Hindlimb muscle (tissue), 1 donor: ENCODE measurements around the gene KCNK7. TPM values are rescaled to one million over a fixed set of nuclear protein-coding genes. Genes with fewer than 3 reads are reported as not detected.

Experiments used
- DNase-seq: peaks from one replicate; pipeline ENCODE4 v3.0.0-alpha.2; 2013
- polyA plus RNA-seq: library from polyadenylated mRNA; unstranded; fragments of 120-200 nt; gene quantifications from one replicate; pipeline ENCODE4 v1.2.1, GENCODE V29; 2013; ENCODE audit not compliant: insufficient read length

Gene KCNK7
- polyA plus RNA-seq, 1 donor = 1.8 TPM

- DNase-seq = no peak
Observed at GRCh38 chr11:65611028-65611757, 15.6 kb upstream of the KCNK7 start.

- DNase-seq = no peak
Observed at GRCh38 chr11:65610404-65610803, 14.8 kb upstream of the KCNK7 start.

DNA sequence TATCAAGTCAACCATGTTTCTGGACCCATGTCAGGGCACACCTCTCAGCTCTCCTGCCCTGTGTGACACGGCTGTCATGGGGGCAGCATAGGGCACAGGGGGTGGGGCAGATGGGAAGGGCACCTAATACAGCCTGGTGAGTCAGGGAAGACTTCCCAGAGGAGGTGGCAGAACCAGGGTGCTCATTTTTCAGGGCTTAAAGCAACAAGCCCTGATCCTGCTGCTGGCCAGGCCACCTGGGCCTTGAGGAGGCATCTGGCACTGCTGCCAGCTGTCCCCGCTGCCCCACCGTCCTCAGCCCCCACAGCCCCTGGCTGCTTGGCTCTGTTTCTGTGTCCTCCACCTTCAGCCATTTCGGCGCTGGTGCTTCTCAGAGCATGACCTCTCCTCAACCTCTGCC is 14.1 kb upstream of the KCNK7 start:
- no peak for DNase-seq

DNA sequence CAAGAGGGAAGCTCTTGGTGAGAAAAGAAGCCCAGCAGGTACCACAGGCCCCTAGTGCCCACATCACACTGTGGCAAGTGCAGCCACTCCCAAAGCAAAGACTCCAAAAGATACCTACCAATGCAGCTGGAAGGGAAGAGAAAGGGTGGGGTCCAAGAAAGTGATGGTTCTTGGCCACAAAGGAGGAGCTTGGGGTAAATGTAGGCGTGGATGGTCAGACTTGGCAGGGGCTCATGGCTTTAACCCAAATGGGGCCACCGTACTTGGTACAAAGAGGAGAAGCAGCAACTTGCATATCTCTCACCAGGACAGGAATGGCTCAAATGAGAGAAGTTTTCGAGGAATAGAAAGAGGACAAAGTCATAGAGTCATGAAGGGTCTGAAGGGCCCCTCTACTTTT is 13.6 kb upstream of the KCNK7 start:
- DNase-seq = no peak

DNA sequence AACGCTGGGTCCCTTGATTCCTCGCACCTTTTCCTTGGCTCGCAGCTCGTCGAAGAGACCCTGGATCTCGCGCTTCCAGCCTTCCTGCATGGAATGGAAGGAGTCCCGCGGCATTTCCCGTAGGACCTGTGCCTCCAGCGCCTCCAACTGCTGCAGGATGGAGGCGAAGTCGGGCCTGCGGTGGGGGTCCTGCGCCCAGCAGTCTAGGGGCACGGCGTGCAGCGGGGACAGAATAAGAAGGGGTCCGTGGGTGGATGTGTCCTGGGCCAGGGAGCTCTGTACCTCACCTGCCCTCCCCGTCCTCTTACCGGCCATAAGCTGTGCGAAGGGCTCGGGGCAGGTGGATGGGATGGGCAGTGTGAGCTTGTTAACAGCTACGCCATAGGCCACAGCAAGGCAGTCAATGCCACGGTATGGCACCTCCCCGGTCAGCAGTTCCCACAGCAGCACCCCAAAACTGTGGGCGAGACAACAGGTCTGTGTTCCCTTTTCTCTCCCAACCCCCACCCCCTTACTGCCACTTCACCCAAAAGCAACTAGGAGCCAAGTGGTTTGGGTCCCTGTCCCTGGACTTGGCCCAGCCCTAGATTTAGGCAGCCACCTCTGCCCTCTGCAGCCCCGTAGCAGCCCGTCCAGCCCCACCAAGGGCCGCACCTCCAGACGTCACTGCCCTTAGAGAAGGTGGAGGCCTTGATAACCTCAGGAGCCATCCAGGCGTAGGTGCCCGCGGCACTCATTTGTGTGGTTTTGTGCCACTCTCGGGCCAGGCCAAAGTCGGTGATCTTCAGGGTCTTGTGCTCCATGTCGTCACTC is 12.2 kb upstream of the KCNK7 start:
- no peak for DNase-seq

GRCh38 chr11:65606876-65607613 is 11.4 kb upstream of the KCNK7 start:
- DNase-seq = peak; percentile 93

GRCh38 chr11:65604258-65604657 is 8.7 kb upstream of the KCNK7 start:
- DNase-seq = no peak

GRCh38 chr11:65599955-65600246 is 4.3 kb upstream of the KCNK7 start:
- DNase-seq = no peak

- DNase-seq = no peak
Observed at GRCh38 chr11:65599216-65599954, 3.8 kb upstream of the KCNK7 start.

- no peak for DNase-seq
Observed at GRCh38 chr11:65598258-65598699, 2.7 kb upstream of the KCNK7 start.

- no peak for DNase-seq
Observed at GRCh38 chr11:65596520-65596919, 920 bp upstream of the KCNK7 start.

DNA sequence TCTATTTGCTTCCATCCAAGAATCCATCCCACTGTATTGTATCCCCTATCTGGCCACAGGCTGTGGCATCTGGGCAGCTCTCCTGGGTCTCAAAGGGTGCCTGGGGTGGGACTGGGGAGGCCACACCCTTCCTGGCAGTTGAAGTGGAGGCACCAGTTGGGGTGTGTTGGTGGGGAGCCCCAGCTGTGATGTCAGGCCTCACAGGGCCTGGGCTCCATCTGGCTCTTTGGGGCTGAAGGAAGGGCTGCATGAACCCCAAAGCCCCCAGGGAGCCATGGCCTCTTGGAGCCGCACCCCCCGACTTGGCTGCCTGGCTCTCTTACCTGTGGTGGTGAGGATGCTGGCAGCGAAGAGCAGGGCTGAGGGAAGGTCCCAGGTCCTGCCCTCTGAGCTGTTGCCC is 469 bp downstream of the KCNK7 start:
- DNase-seq = no peak

GRCh38 chr11:65593518-65594414 is 1.8 kb downstream of the KCNK7 start:
- DNase-seq = no peak

DNA sequence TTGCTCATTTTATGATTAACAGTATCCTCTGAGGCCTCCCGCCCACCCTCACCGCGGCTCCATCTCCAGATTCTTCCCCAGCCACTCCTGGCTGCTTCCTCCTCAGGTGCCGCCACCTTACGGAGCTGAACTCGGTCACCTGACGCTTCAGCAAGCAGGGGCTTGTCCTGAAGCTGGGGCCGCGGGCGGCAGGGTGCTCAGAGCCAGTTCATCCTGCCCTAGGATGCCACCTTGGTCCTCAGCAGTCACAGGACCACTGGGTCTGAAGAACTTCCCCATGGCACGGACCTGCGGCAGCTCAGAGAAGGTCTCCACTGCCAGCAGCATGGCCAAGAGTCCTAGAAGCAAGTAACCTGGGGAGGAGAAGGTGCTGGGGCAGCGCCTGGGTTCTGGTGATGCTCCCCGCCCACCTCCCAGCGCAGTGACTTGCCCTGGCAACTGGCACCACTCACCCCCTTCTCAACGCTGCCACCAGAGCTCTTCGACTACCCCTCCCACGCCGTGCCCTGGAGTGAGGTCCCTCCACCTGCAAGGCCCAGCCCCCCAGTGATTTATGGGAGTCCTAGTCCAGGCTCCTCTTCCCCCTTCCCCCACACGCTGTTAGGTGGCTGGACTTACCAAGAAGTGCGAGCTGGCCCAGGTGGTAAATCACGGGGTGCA is 2.6 kb downstream of the KCNK7 start:
- DNase-seq = no peak

GRCh38 chr11:65591939-65592857 is 3.4 kb downstream of the KCNK7 start:
- no peak for DNase-seq

DNA sequence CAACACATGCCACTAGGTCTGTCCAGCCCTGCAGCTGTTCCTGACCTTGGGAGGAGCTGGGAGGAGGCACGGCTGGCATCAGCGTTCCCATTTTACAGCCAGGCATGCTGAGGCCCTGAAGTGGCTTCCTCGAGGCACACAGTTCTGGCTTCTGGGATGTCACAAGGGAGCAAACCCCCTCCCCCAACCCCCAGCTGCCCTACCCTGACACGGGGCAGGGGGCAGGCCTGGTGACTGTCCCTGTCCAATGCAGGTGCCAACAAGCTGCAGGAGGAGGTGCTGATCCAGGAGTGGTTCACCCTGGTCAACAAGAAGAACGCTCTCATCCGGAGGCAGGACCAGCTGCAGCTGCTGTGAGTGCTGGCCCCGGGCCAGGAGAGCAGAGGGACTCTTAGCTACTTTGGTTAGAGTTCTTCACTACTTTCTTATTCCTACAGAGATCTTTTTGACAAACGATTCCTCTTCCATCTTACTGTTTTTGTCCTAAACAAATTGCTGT is 5.3 kb downstream of the KCNK7 start:
- DNase-seq = peak; percentile 82

- no peak for DNase-seq
Observed at GRCh38 chr11:65589444-65590239, 6.0 kb downstream of the KCNK7 start.

DNA sequence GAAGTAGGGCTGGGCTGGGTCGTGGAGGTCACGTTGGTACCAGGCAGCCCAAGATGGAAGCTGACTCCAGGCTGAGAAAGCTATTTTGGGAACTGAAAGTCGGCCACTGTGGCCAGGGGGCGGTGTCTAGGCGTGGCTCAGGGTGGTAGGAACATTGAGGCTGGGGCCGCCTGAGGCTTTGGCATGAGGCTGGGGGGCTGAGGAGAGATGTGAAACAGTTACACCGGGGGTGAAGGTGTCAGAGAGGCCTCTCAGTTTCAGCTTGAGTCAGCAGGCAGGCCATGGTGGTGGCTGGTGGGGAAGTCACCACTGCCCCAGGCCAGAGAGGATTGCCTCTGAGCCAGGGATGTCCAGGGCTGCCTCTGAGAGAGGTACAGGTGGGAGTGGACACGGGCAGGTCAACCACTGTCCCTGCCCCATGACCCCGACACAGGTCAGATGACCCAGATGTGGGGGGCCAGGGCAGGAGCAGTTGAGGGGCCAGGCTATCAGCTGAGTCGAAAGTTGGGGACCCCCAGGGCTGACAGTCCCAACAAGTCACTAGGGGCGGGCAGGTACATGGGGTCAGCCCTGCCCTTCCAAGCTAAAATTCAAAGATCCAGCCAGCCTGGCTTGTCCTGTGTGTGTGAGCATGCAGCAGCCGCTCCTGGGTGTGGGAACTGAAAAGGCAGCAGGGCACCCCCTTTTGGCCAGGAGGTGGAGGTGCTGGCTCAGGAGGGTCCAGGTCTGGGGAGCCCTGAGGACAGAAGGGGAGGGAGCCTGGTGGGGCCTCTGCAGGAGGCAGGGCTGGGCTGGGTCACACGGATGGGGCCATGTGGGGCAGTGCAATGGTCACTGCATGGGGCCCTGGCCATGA is 7.2 kb downstream of the KCNK7 start:
- no peak for DNase-seq
